Measurements from ENCODE around the gene GPR137C. TPM values are rescaled to one million over a fixed set of nuclear protein-coding genes. Genes with fewer than 3 reads are reported as not detected.

The GPR137C gene
- total RNA-seq (2014; rRNA removed; shearing (Covaris generic)): 2.8 and 4.1 TPM in 2 replicates

GRCh38 chr14:52552063-52552988, at the start of gene GPR137C, which contains the start of gene TXNDC16:
Gene GPR137C (plus strand): TSS chr14:52552836. CDS start chr14:52553148, 312 bp downstream.
Gene TXNDC16 (minus strand): TSS chr14:52552505. CDS start chr14:52543557, 8,948 bp downstream.
- Histone ChIP-seq H3K4me3 (peak within 1 kb of the TSS; percentile 59), H3K9me3 (replicated peaks) (no peaks in the 10 kb centered on the region), H3K27ac (peak within 1 kb of the TSS; percentile 17; the same call in 1 of the 2 replicates), H3K4me1 (replicated peaks) (peaks cover 9% of the 10 kb centered on the region), H3K36me3 (no peaks in the 10 kb centered on the region), H3K27me3 (replicated peaks) (no peaks in the 10 kb centered on the region)
- DNase-seq (ENCODE audit: low read depth in 1 of 2, low spot score in 2 of 2): peak; percentile 96 to 99

GRCh38 chr14:52513249-52513648, 39.4 kb upstream of the GPR137C start:
- DNase-seq (ENCODE audit: low read depth in 1 of 2, low spot score in 2 of 2): no peak
- no peaks in the 10 kb centered on the region for H3K27me3 ChIP-seq (replicated peaks)
- no peaks in the 10 kb centered on the region for H3K4me1 ChIP-seq (replicated peaks)
- H3K4me3 ChIP-seq: no peak overlapping the region
- no peaks in the 10 kb centered on the region for H3K36me3 ChIP-seq
- no peak overlapping the region for H3K27ac ChIP-seq
- no peaks in the 10 kb centered on the region for H3K9me3 ChIP-seq (replicated peaks)

- no peaks in the 10 kb centered on the region for H3K4me1 ChIP-seq (replicated peaks)
- DNase-seq (ENCODE audit: low read depth in 1 of 2, low spot score in 2 of 2): no peak
- no peak overlapping the region for H3K27ac ChIP-seq
- no peaks in the 10 kb centered on the region for H3K9me3 ChIP-seq (replicated peaks)
- H3K4me3 ChIP-seq: no peak overlapping the region
- no peaks in the 10 kb centered on the region for H3K27me3 ChIP-seq (replicated peaks)
- no peaks in the 10 kb centered on the region for H3K36me3 ChIP-seq
Measured at GRCh38 chr14:52514046-52514811, 38.4 kb upstream of the GPR137C start.

- DNase-seq (ENCODE audit: low read depth in 1 of 2, low spot score in 2 of 2): no peak
- no peaks in the 10 kb centered on the region for H3K4me1 ChIP-seq (replicated peaks)
- H3K27ac ChIP-seq: no peak overlapping the region
- no peaks in the 10 kb centered on the region for H3K9me3 ChIP-seq (replicated peaks)
- no peaks in the 10 kb centered on the region for H3K36me3 ChIP-seq
- H3K4me3 ChIP-seq: no peak overlapping the region
- H3K27me3 ChIP-seq (replicated peaks): no peaks in the 10 kb centered on the region
Measured at GRCh38 chr14:52522033-52522432, 30.6 kb upstream of the GPR137C start.

GRCh38 chr14:52522581-52523345, 29.9 kb upstream of the GPR137C start:
- Histone ChIP-seq H3K4me3 (no peak overlapping the region), H3K27me3 (replicated peaks) (no peaks in the 10 kb centered on the region), H3K4me1 (replicated peaks) (no peaks in the 10 kb centered on the region), H3K9me3 (replicated peaks) (no peaks in the 10 kb centered on the region), H3K27ac (no peak overlapping the region), H3K36me3 (no peaks in the 10 kb centered on the region)
- no peak for DNase-seq (ENCODE audit: low read depth in 1 of 2, low spot score in 2 of 2)

GRCh38 chr14:52527052-52527451, 25.6 kb upstream of the GPR137C start:
- no peak overlapping the region for H3K4me3 ChIP-seq
- H3K4me1 ChIP-seq (replicated peaks): no peaks in the 10 kb centered on the region
- H3K27ac ChIP-seq: no peak overlapping the region
- no peaks in the 10 kb centered on the region for H3K9me3 ChIP-seq (replicated peaks)
- H3K36me3 ChIP-seq: no peaks in the 10 kb centered on the region
- no peaks in the 10 kb centered on the region for H3K27me3 ChIP-seq (replicated peaks)
- no peak for DNase-seq (ENCODE audit: low read depth in 1 of 2, low spot score in 2 of 2)

GRCh38 chr14:52531481-52531880, 21.2 kb upstream of the GPR137C start:
- DNase-seq (ENCODE audit: low read depth in 1 of 2, low spot score in 2 of 2): no peak
- Histone ChIP-seq H3K27ac (no peak overlapping the region), H3K27me3 (replicated peaks) (no peaks in the 10 kb centered on the region), H3K4me3 (no peak overlapping the region), H3K9me3 (replicated peaks) (no peaks in the 10 kb centered on the region), H3K4me1 (replicated peaks) (no peaks in the 10 kb centered on the region), H3K36me3 (0 out of 2 replicates have a peak, but pooled peaks cover 2% of the 10 kb centered on the region)

GRCh38 chr14:52536269-52536668, 16.4 kb upstream of the GPR137C start:
- Histone ChIP-seq H3K4me3 (no peak overlapping the region), H3K27ac (no peak overlapping the region), H3K4me1 (replicated peaks) (no peaks in the 10 kb centered on the region), H3K36me3 (0 out of 2 replicates have a peak, but pooled peaks cover 2% of the 10 kb centered on the region), H3K27me3 (replicated peaks) (no peaks in the 10 kb centered on the region), H3K9me3 (replicated peaks) (no peaks in the 10 kb centered on the region)
- DNase-seq (ENCODE audit: low read depth in 1 of 2, low spot score in 2 of 2): no peak

- Histone ChIP-seq H3K4me1 (replicated peaks) (no peaks in the 10 kb centered on the region), H3K36me3 (0 out of 2 replicates have a peak, but pooled peaks cover 2% of the 10 kb centered on the region), H3K9me3 (replicated peaks) (no peaks in the 10 kb centered on the region), H3K27me3 (replicated peaks) (no peaks in the 10 kb centered on the region), H3K4me3 (no peak overlapping the region), H3K27ac (no peak overlapping the region)
- no peak for DNase-seq (ENCODE audit: low read depth in 1 of 2, low spot score in 2 of 2)
Measured at GRCh38 chr14:52538623-52539022, 14.0 kb upstream of the GPR137C start.

GRCh38 chr14:52545584-52546317, 6.9 kb upstream of the GPR137C start:
- DNase-seq (ENCODE audit: low read depth in 1 of 2, low spot score in 2 of 2): no peak
- H3K9me3 ChIP-seq (replicated peaks): no peaks in the 10 kb centered on the region
- H3K4me1 ChIP-seq (replicated peaks): no peaks in the 10 kb centered on the region
- H3K27ac ChIP-seq: no peak overlapping the region
- H3K36me3 ChIP-seq: no peaks in the 10 kb centered on the region
- no peak overlapping the region for H3K4me3 ChIP-seq
- H3K27me3 ChIP-seq (replicated peaks): no peaks in the 10 kb centered on the region

GRCh38 chr14:52546318-52546670, 6.3 kb upstream of the GPR137C start:
- Histone ChIP-seq H3K27me3 (replicated peaks) (no peaks in the 10 kb centered on the region), H3K9me3 (replicated peaks) (no peaks in the 10 kb centered on the region), H3K4me1 (replicated peaks) (no peaks in the 10 kb centered on the region), H3K36me3 (no peaks in the 10 kb centered on the region), H3K4me3 (no peak overlapping the region), H3K27ac (no peak overlapping the region)
- no peak for DNase-seq (ENCODE audit: low read depth in 1 of 2, low spot score in 2 of 2)

- H3K27me3 ChIP-seq (replicated peaks): no peaks in the 10 kb centered on the region
- no peak overlapping the region for H3K27ac ChIP-seq
- H3K36me3 ChIP-seq: no peaks in the 10 kb centered on the region
- DNase-seq (ENCODE audit: low read depth in 1 of 2, low spot score in 2 of 2): no peak
- H3K4me3 ChIP-seq: no peak overlapping the region
- H3K4me1 ChIP-seq (replicated peaks): no peaks in the 10 kb centered on the region
- H3K9me3 ChIP-seq (replicated peaks): no peaks in the 10 kb centered on the region
Measured at GRCh38 chr14:52547027-52547426, 5.6 kb upstream of the GPR137C start.

GRCh38 chr14:52547526-52547925, 5.1 kb upstream of the GPR137C start:
- DNase-seq (ENCODE audit: low read depth in 1 of 2, low spot score in 2 of 2): no peak
- H3K27me3 ChIP-seq (replicated peaks): no peaks in the 10 kb centered on the region
- no peak overlapping the region for H3K4me3 ChIP-seq
- no peaks in the 10 kb centered on the region for H3K9me3 ChIP-seq (replicated peaks)
- H3K36me3 ChIP-seq: no peaks in the 10 kb centered on the region
- no peaks in the 10 kb centered on the region for H3K4me1 ChIP-seq (replicated peaks)
- no peak overlapping the region for H3K27ac ChIP-seq

All from SJSA1 (cell line).